HG02623 (cell line): Measurements from ENCODE around the gene CLN3.
"Not testable (repeated sequence)": the region's sequence is repeated elsewhere in the genome, so short reads cannot be mapped to it uniquely, and the experiment has no call there.

Experiments used
- ATAC-seq: cut with Tn5 transposase; IDR thresholded peaks from one replicate; pipeline ENCODE4 v1.9.1; 2021; ENCODE audit warnings: moderate library complexity; ENCODE audit not compliant: unreplicated experiment

The CLN3 gene

DNA sequence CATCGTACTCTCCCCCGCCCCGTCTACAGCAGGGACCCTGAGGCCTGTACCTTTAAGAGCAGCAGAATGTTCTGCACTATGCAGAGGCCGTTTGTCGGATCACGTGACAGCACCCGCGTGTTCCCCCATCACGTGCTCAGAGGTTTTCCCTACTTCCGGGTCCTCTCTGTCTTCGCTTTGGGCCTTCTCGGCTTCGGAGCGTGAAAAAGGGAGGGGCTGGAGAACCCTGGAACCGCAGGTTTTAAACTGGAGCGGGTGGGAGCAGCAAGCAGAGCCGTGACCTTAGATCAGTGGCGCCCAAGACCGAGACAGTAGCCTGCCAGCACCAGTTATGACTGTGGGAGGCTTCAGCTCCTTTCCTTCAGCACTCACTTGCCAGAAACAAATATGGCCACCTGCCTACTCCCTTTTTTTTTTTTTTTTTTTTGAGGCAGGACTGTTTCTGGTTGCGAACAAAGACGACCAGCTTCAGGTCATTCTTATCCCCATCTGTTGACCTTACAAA is at the start of gene CLN3:
CLN3 (minus strand) TSS at position 105 of the 505 bp plus-strand sequence. CDS start 315 bp downstream, outside the sequence.
- peak; percentile 73 for ATAC-seq

GRCh38 chr16:28540346-28540745 is 48.5 kb upstream of the CLN3 start:
- ATAC-seq: no peak

DNA sequence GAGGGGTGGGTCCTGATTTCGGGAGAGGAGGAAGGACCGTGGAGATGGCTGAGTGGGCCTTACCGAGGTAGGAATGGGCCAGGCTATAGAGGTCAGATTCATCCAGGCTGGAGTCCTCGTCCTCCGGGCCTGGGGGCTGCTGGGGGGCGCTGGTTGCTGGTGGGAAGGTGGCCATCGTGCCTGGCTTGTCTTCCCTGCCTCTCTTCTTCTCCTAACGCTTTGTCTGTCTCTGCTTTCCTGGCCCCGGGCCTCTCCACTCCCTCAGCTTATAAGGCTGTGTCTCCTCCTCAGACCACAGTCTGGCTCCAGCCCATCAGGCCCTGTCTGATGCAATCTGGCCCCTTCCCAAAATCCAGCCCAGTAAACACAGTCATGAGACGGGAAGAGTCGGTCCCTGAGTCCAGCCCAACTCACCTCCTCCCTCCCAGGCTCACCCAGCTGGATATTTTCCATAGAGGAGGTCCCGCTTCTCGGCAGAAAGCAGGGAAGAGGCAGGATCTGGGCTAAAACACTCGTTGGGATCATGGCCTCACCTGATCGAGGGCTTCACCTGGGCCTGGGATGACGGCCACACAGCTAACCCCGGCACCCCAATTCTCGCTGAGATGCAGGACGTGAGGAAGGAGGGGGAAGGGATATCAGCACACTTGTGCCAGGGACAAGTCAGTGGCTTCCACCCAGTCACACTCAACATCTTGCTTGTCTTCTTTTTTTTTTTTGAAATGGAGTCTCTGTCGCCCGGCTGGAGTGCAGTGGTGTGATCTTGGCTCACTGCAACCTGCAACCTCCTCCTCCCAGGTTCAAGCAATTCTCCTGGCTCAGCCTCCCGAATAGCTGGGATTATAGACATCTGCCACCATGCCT is 47.1 kb upstream of the CLN3 start, which contains the start of gene NUPR1:
NUPR1 (minus strand) TSS at position 242 of the 864 bp plus-strand sequence; CDS start at position 175, 67 bp downstream.
- no peak for ATAC-seq

GRCh38 chr16:28537964-28538732 is 46.3 kb upstream of the CLN3 start:
- no peak for ATAC-seq

DNA sequence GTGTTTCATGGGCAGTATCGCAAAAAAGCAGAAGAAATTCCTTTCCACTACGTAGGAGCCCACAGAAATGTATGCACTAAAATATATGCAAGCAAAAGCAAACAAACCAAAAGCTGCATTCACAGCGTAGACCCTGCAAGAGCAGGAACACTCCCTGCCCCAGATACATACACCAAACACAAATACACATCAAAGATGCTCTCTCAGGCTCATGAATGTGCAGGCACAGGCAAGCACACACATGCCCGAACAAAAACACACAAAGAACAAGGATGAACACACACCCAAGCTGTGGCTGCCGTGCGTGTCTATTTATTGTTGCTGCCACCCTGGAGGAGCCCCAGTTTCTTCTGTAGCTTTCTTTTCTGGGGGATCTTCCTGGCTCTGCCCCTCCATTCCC is 45.2 kb upstream of the CLN3 start:
- ATAC-seq: no peak

- ATAC-seq: no peak
Observed at GRCh38 chr16:28534542-28535373, 42.9 kb upstream of the CLN3 start.

- ATAC-seq: no peak
Observed at GRCh38 chr16:28532940-28533647, 41.2 kb upstream of the CLN3 start.

DNA sequence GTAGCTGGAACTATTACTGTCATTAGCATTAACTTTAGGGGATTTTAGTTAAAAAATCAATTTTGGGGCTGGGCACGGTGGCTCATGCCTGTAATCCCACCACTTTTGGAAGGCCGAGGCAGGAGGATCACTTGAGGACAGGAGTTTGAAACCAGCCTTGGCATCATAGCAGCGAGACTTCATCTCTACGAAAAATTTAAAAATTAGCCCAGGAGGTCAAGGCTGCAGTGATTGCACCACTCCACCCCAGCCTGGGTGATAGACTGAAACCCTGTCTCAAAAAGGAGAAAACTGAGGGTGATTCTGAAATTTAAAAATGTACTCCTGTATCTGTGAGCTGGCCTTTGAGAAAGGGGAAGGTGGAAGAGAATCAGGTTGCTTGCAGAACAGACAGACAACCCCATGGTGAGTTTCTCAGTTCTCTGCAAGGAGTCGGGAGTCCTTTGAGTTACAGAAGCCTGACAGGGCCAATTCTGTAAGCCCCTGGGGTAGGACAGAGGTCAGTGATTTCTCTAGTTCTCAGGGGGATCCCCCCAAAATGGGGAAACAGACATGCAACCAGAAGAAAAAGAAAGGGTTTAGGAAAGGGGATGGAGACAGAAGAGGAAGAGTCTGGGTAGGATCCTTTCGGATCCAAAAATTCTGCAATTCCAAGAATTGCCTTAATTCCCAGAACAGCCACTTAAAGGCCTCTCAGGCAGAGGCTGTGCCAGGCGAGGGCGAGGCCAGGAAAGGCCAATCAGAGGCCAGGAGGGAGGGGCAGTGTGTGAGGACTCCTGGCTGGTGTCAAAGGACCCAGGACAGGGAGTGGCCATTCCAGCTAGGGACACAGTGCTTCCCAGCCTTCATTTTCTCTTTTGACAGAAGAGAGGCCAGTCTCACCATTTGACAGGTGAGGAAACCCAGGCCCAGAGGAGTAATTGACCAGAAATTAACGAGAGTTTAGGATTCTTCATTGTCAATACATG is 40.2 kb upstream of the CLN3 start:
- no peak for ATAC-seq

GRCh38 chr16:28529124-28529523 is 37.2 kb upstream of the CLN3 start:
- no peak for ATAC-seq

DNA sequence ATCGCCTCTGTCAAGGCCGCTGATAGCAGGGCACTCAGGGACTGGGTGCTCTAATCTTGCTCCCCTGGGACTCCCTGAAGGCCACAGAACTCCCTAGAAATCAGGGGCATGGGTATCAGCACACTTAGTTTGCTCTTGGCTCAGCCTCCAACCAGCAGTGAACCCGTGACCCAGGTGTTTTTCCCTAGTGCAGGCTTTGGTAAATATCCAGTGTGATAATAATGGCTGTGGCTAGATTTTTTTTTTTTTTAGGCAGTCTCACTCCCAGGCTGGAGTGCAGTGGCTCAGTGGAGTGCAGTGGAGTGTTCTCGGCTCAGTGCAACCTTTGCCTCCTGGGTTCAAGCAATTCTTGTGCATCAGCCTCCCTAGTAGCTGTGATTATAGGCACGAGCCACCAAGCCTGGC is 36.6 kb upstream of the CLN3 start:
- no peak for ATAC-seq

- no peak for ATAC-seq
Observed at GRCh38 chr16:28527985-28528384, 36.1 kb upstream of the CLN3 start.

DNA sequence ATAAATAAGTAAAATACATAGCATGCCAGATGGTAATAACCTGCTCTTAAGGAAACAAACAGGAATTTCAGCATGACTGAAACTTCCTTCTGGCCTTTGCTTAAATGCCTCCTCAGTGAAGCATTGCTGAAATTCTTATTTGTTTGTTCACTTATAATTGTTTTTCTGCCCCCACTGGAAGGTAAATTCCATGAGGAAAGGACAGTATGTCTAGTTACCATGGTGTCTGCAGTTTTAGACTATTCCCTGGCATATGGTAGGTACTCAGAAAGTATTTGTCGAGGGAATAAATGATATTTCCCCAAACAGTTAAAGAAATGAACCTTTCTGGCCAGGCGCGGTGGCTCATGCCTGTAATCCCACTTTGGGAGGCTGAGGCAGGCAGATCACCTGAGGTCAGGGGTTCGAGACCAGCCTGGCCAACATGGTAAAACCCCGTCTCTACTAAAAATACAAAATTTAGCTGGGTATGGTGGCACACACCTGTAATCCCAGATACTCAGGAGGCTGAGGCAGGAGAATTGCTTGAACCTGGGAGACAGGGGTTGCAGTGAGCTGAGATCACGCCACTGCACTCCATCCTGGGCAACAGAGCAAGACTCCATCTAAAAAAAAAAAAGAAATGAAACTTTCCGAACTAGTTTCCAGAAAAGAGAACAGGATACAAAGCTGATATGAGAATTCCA is 35.4 kb upstream of the CLN3 start:
- not testable (repeated sequence) for ATAC-seq

- ATAC-seq: no peak
Observed at GRCh38 chr16:28526201-28527099, 34.6 kb upstream of the CLN3 start.

DNA sequence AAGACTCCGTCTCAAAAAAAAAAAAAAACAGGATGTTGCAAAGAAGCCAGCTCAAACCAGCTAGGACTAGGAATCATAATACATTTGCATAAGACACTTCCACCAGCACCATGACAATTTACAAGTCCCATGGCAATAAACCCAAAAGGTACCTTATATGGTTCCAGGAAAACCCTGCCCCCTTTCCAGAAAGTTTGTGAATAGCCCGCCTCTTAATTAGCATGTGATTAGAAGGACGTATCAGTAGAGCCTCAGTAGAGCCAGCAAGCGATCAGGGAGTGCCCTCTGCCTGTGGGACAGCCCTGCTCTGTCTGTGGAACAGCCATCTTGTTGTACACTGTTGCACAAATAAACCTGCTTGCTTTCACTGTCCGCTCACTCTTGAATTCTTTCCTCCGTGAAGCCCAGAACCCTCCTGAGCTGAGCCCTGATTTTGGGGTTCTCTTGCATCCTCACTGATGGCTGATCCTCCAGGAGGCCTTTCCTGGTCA is 32.9 kb upstream of the CLN3 start:
- ATAC-seq: no peak

- no peak for ATAC-seq
Observed at GRCh38 chr16:28522792-28523191, 30.9 kb upstream of the CLN3 start.

DNA sequence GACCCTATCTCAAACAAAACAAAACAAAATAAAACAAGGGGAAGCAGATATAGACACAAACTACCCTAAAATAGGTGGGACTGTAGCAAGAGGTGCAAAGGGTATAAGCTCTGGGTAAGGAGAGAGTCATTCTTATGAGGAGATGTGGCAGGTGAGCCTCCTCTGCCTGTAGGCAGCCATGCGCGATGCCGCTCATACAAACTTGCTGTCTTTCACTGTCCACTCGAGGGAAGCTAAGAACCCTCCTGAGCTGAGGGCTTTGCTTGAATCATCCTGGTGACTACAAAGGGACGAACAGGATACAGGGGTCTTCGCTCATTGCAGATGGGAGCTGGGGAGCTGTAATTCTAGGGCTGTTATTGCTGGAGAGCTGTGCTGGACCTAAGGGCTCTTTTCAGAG is 29.6 kb upstream of the CLN3 start:
- ATAC-seq: no peak

DNA sequence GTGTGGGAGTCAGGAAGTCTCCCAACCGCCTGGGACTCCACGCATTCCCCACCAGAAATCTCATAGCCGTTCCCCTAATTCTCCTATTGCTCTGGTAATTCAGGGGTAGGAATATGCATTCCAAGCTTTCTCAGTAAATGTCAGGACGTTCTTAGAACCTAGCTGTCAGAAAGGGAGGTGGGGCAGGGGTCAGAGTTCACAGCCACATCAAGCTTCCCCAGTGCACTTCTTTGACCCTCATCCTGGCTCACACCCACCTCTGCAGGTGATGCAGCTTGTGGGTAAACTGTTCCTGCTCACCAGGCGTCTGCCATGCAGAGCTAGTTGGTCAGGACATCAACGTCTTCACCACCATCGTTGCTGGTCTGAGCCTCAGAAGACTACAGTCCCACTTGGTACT is 28.8 kb upstream of the CLN3 start:
- no peak for ATAC-seq
